ENCODE data around the gene LTBP3.

Gene LTBP3

DNA sequence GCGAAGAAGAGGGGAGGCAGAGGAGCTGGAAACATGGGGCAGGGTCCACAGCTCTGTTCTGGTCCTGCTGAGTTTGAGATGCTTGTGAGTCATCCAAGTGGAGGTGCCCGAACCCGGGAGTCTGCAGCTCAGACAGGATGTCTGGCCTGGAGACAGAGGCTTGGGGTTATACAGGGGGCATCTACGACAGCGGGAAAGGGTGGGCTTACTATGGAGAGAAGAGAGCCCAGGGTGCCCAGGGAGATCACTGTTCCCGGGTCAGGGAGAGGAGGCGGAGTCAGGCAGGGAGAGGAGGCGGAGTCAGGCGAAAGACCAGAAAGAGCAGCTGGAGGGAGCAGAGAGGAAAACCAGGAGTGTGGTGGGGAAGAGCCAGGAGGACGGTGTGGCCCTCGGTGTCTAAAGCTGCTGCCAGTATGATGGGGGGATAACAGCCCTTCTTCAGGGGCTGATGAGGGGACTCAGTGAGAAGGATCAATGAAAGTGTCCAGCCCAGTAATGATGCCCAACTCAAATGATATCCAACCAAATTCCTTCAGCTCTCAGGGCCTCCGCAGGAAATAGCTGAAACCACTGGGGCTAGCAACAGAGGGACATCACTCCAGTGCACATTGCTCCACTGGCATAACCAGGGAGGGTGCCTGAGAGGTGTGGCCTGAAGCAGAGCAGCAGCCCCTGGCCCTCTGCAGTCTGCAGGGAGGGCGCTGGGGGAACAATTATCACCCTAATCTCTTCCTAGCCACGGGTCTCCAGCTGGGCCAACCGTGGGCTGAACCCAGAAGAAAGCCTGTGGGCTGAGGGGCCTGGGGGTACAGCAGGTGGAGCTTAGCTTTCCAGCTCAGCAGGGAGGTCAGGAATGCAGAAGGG is 2.6 kb upstream of the LTBP3 start:
- no peak overlapping the region for H3K4me3 ChIP-seq (ENCODE audit: insufficient read depth, low read length, poor library complexity, severe bottlenecking)
- no peaks in the 10 kb centered on the region for H3K36me3 ChIP-seq (ENCODE audit: low read length)
- no peak overlapping the region for H2AFZ ChIP-seq (ENCODE audit: low read depth, low read length, severe bottlenecking)
- no peak overlapping the region for H3K4me2 ChIP-seq (ENCODE audit: low read depth, low read length, poor library complexity, severe bottlenecking)
- TF ChIP-seq, protein P1, sequence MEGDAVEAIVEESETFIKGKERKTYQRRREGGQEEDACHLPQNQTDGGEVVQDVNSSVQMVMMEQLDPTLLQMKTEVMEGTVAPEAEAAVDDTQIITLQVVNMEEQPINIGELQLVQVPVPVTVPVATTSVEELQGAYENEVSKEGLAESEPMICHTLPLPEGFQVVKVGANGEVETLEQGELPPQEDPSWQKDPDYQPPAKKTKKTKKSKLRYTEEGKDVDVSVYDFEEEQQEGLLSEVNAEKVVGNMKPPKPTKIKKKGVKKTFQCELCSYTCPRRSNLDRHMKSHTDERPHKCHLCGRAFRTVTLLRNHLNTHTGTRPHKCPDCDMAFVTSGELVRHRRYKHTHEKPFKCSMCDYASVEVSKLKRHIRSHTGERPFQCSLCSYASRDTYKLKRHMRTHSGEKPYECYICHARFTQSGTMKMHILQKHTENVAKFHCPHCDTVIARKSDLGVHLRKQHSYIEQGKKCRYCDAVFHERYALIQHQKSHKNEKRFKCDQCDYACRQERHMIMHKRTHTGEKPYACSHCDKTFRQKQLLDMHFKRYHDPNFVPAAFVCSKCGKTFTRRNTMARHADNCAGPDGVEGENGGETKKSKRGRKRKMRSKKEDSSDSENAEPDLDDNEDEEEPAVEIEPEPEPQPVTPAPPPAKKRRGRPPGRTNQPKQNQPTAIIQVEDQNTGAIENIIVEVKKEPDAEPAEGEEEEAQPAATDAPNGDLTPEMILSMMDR (IDR thresholded peaks at IDR 0.05; ENCODE audit: insufficient read depth, low read length, poor library complexity, severe bottlenecking) = no peak
- TF ChIP-seq EZH2phosphoT487 (conservative IDR thresholded peaks at IDR 0.05; ENCODE audit: low read length) = no peak
- no peak overlapping the region for H3K27ac ChIP-seq (ENCODE audit: low read depth, low read length)
- H3K9me2 ChIP-seq (replicated peaks; ENCODE audit: insufficient read depth, low read length) = no peaks in the 10 kb centered on the region
- H3K9me3 ChIP-seq (ENCODE audit: insufficient read depth, low read length) = no peaks in the 10 kb centered on the region
- H3K9ac ChIP-seq (ENCODE audit: low read length) = no peak overlapping the region
- H3K27me3 ChIP-seq (ENCODE audit: low read length) = no peaks in the 10 kb centered on the region
- no peaks in the 10 kb centered on the region for H3K79me2 ChIP-seq (ENCODE audit: insufficient read depth, low read length)
- H3F3A ChIP-seq (ENCODE audit: insufficient read depth) = no peaks in the 10 kb centered on the region
- H4K20me1 ChIP-seq (ENCODE audit: low read depth, low read length) = no peaks in the 10 kb centered on the region

DNA sequence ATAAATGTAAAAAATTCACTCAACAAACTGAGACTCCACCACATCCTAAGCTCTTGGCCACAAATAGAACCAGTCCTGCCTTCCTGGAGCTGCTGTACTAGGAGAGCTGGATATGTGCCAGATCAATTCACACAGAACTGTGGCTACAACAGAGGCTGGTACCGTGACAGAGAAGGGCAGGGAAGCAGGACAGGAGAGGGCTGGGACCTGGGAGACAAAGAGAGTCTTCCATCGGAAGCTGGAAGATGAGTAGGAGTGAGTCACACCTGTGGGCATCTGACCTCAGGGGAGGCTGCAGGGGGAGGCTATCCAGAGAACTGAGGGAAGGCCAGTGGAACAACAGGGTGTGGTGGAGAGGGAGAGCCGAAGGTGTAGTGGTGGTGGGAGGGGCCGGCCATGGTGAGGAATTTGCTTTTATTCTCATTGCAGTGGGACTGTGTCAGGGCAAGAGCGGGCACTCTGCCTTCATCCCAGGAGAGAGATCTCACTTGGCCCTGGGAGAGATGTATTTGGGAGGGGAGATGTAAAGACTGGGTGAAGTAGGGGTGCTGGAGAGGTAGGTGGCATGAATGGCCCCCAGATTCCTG is 1.9 kb upstream of the LTBP3 start:
- TF ChIP-seq, protein P1 (IDR thresholded peaks at IDR 0.05; ENCODE audit: insufficient read depth, low read length, poor library complexity, severe bottlenecking) = no peak
- TF ChIP-seq EZH2phosphoT487 (conservative IDR thresholded peaks at IDR 0.05; ENCODE audit: low read length) = no peak
- Histone ChIP-seq H3F3A (ENCODE audit: insufficient read depth) (no peaks in the 10 kb centered on the region), H3K79me2 (ENCODE audit: insufficient read depth, low read length) (no peaks in the 10 kb centered on the region), H3K36me3 (ENCODE audit: low read length) (no peaks in the 10 kb centered on the region), H4K20me1 (ENCODE audit: low read depth, low read length) (no peaks in the 10 kb centered on the region), H2AFZ (ENCODE audit: low read depth, low read length, severe bottlenecking) (no peak overlapping the region), H3K27ac (ENCODE audit: low read depth, low read length) (no peak overlapping the region), H3K4me2 (ENCODE audit: low read depth, low read length, poor library complexity, severe bottlenecking) (no peak overlapping the region), H3K9ac (ENCODE audit: low read length) (no peak overlapping the region), H3K27me3 (ENCODE audit: low read length) (no peaks in the 10 kb centered on the region), H3K4me3 (ENCODE audit: insufficient read depth, low read length, poor library complexity, severe bottlenecking) (no peak overlapping the region), H3K9me2 (replicated peaks; ENCODE audit: insufficient read depth, low read length) (no peaks in the 10 kb centered on the region), H3K9me3 (ENCODE audit: insufficient read depth, low read length) (no peaks in the 10 kb centered on the region)

- H3K4me2 ChIP-seq (ENCODE audit: low read depth, low read length, poor library complexity, severe bottlenecking) = no peak overlapping the region
- H3K79me2 ChIP-seq (ENCODE audit: insufficient read depth, low read length) = no peaks in the 10 kb centered on the region
- no peaks in the 10 kb centered on the region for H3K36me3 ChIP-seq (ENCODE audit: low read length)
- no peaks in the 10 kb centered on the region for H4K20me1 ChIP-seq (ENCODE audit: low read depth, low read length)
- no peaks in the 10 kb centered on the region for H3K9me2 ChIP-seq (replicated peaks; ENCODE audit: insufficient read depth, low read length)
- H3K27me3 ChIP-seq (ENCODE audit: low read length) = no peaks in the 10 kb centered on the region
- H2AFZ ChIP-seq (ENCODE audit: low read depth, low read length, severe bottlenecking) = no peak overlapping the region
- H3K4me3 ChIP-seq (ENCODE audit: insufficient read depth, low read length, poor library complexity, severe bottlenecking) = no peak overlapping the region
- H3F3A ChIP-seq (ENCODE audit: insufficient read depth) = no peaks in the 10 kb centered on the region
- no peaks in the 10 kb centered on the region for H3K9me3 ChIP-seq (ENCODE audit: insufficient read depth, low read length)
- no peak overlapping the region for H3K9ac ChIP-seq (ENCODE audit: low read length)
- H3K27ac ChIP-seq (ENCODE audit: low read depth, low read length) = no peak overlapping the region
- no peak for TF ChIP-seq EZH2phosphoT487 (conservative IDR thresholded peaks at IDR 0.05; ENCODE audit: low read length)
- TF ChIP-seq, protein P1 (IDR thresholded peaks at IDR 0.05; ENCODE audit: insufficient read depth, low read length, poor library complexity, severe bottlenecking) = no peak
Measured at GRCh38 chr11:65559535-65559934, 1.4 kb upstream of the LTBP3 start.
